Endothelial cell of umbilical vein (primary cell): Measurements from ENCODE around the gene DDX47. TPM values are rescaled to one million over a fixed set of nuclear protein-coding genes. Genes with fewer than 3 reads are reported as not detected.

Experiments
- BruUV-seq: library from RNA; stranded (reverse); fragments of 400-500 nt; replicated peaks from 2 replicates; lab custom pipeline; 2021; lab: Mats Ljungman, UMichigan
- CTCF ChIA-PET: fragments of 300-600, 350-600 bp; sonication (Branson Sonifier 250); formaldehyde crosslinking; loops from one replicate; lab custom pipeline; 2021; ENCODE audit warnings: antibody characterized with exemption, inconsistent platforms; lab: Charles Lee
- POLR2A ChIA-PET: fragments of 300-600, 350-600 bp; sonication (Branson Sonifier 250); formaldehyde crosslinking; loops from one replicate; lab custom pipeline; 2021; ENCODE audit warnings: antibody characterized with exemption, inconsistent platforms; lab: Charles Lee
- DNase-seq: peaks from one replicate; pipeline ENCODE4 v3.0.0-alpha.2; 2011; ENCODE audit warnings: low read depth, low spot score
- FAIRE-seq: peaks from 2 replicates; lab custom pipeline; 2011; peaks lifted over from hg19 to GRCh38; lab: Jason Lieb, UNC
- H2AFZ ChIP-seq: 2 replicates; pipeline ENCODE4 v1.6.0; 2012; ENCODE audit warnings: low read depth, low read length, control low read depth, inconsistent platforms
- H3K27ac ChIP-seq: 2 replicates; pipeline ENCODE4 v1.5.1; 2011; ENCODE audit warnings: low read depth, mild to moderate bottlenecking, control low read depth, low read length, moderate library complexity; ENCODE audit not compliant: insufficient read depth
- H3K27me3 ChIP-seq, 2 experiments: 2 replicates each; pipeline versions ENCODE4 v1.6.0 to v1.6.1; 2011; ENCODE audit warnings: low read length in 2 of 2, mixed read lengths in 1 of 2; ENCODE audit not compliant: control insufficient read depth in 2 of 2, insufficient read depth in 2 of 2
- H3K36me3 ChIP-seq, 2 experiments: 2 replicates in 1 of 2; 3 replicates in 1 of 2; pipeline ENCODE4 v1.5.1; 2011; ENCODE audit warnings: low read length in 2 of 2, mild to moderate bottlenecking in 1 of 2, moderate library complexity in 1 of 2; ENCODE audit not compliant: control insufficient read depth in 2 of 2, insufficient read depth in 2 of 2; ENCODE audit errors: extremely low read depth in 1 of 2
- H3K4me1 ChIP-seq: 3 replicates; pipeline ENCODE4 v1.5.1; 2011; ENCODE audit warnings: mild to moderate bottlenecking, low read length; ENCODE audit not compliant: control insufficient read depth, insufficient read depth; ENCODE audit errors: extremely low read depth
- H3K4me2 ChIP-seq: 2 replicates; pipeline ENCODE4 v1.6.1; 2011; ENCODE audit warnings: low read length, control low read depth, mixed read lengths; ENCODE audit not compliant: insufficient read depth
- H3K4me3 ChIP-seq, 3 experiments: fragments of 200-600 bp in 1 of 3; sonication (generic), shearing (Covaris generic) in 1 of 3; replicated peaks in 1 of 3; 2 replicates each; pipeline ENCODE4 v1.5.1; 2011 to 2016; ENCODE audit warnings: control low read depth in 3 of 3, low read length in 3 of 3, mild to moderate bottlenecking in 2 of 3, inconsistent platforms in 1 of 3, low read depth in 1 of 3, moderate library complexity in 1 of 3; ENCODE audit not compliant: insufficient read depth in 1 of 3
- H3K79me2 ChIP-seq: 2 replicates; pipeline ENCODE4 v1.6.0; 2012; ENCODE audit warnings: low read length, inconsistent platforms; ENCODE audit not compliant: control insufficient read depth, insufficient read depth
- H3K9ac ChIP-seq: replicated peaks from 2 replicates; pipeline ENCODE3; 2011; ENCODE audit warnings: low read length, control low read depth; ENCODE audit not compliant: insufficient read depth; ENCODE audit errors: extremely low read depth
- H3K9me1 ChIP-seq: replicated peaks from 3 replicates; pipeline ENCODE4 v1.6.0; 2011; ENCODE audit warnings: mild to moderate bottlenecking, low read length; ENCODE audit not compliant: control insufficient read depth, insufficient read depth; ENCODE audit errors: extremely low read depth
- H3K9me3 ChIP-seq: replicated peaks from 2 replicates; pipeline ENCODE4 v1.5.1; 2012; ENCODE audit warnings: low read length, inconsistent platforms; ENCODE audit not compliant: control insufficient read depth, insufficient read depth
- H4K20me1 ChIP-seq: replicated peaks from 2 replicates; pipeline ENCODE3; 2011; ENCODE audit warnings: mild to moderate bottlenecking, low read length; ENCODE audit not compliant: control insufficient read depth, insufficient read depth; ENCODE audit errors: extremely low read depth
- EZH2 ChIP-seq: IDR thresholded peaks from 2 replicates; pipeline ENCODE4 v1.6.1; 2012; ENCODE audit warnings: borderline replicate concordance, low read depth, mild to moderate bottlenecking, moderate library complexity, low read length, inconsistent platforms; ENCODE audit not compliant: severe bottlenecking
- FOS ChIP-seq: IDR thresholded peaks from 2 replicates; pipeline ENCODE4 v1.6.1; 2011; ENCODE audit warnings: mild to moderate bottlenecking, low read length, moderate library complexity, borderline replicate concordance; ENCODE audit not compliant: insufficient read depth
- GATA2 ChIP-seq: IDR thresholded peaks from 2 replicates; pipeline ENCODE4 v1.7.0; 2011; ENCODE audit warnings: low read depth, mild to moderate bottlenecking, moderate library complexity, mixed read lengths, low read length; ENCODE audit not compliant: insufficient read length, insufficient read depth
- JUN ChIP-seq: IDR thresholded peaks from 2 replicates; pipeline ENCODE4 v1.6.1; 2011; ENCODE audit warnings: borderline replicate concordance, low read depth; ENCODE audit not compliant: insufficient read length, insufficient read depth
- POLR2A ChIP-seq: IDR thresholded peaks from 2 replicates; pipeline ENCODE4 v1.6.1; 2012; ENCODE audit warnings: low read depth, mild to moderate bottlenecking, control low read depth, low read length
- dilution Hi-C: fragments of 300-500 bp; cut with MboI; formaldehyde crosslinking; loops from one replicate; pipeline ENCODE4 v1.15.0; 2019; ENCODE audit warnings: low sequenced_read_pairs; ENCODE audit not compliant: extremely low pct_ligation_motif_present
- intact Hi-C: fragments of 100-400 bp; cut with micrococcal nuclease; formaldehyde crosslinking; loops from one replicate; pipeline ENCODE4 v1.10.0; 2022
- polyA plus RNA-seq, 4 experiments: library from polyadenylated mRNA; depleted of rRNA in 3 of 4; stranded (reverse) in 3 of 4; unstranded in 1 of 4; fragments of >200 nt; gene quantifications; 2 replicates each; pipeline versions ENCODE4 v1.2.1 to v1.2.3, GENCODE V29; 2011 to 2012; ENCODE audit warnings: missing spikeins in 1 of 4
- total RNA-seq: library from RNA; stranded (reverse); gene quantifications from 2 replicates; pipeline ENCODE4 v1.2.3, GENCODE V29; 2021
- TF ChIP-seq, protein P1 (sequence below), 2 donors: IDR thresholded peaks; 1 replicate in 1 of 2; 2 replicates in 1 of 2; pipeline ENCODE4 v1.5.1; 2011; ENCODE audit warnings: low read length in 2 of 2, mild to moderate bottlenecking in 2 of 2, moderate library complexity in 2 of 2, control low read depth in 1 of 2, inconsistent platforms in 1 of 2, low read depth in 1 of 2; ENCODE audit not compliant: insufficient read depth in 1 of 2; ENCODE audit errors: extremely low read depth in 1 of 2

Gene DDX47
- total and polyA plus RNA-seq, 2 donors (not counting 3 experiments of a cell fraction or from before 2014, with no cell fraction given), result 73.4 to 74.6 TPM

DNA sequence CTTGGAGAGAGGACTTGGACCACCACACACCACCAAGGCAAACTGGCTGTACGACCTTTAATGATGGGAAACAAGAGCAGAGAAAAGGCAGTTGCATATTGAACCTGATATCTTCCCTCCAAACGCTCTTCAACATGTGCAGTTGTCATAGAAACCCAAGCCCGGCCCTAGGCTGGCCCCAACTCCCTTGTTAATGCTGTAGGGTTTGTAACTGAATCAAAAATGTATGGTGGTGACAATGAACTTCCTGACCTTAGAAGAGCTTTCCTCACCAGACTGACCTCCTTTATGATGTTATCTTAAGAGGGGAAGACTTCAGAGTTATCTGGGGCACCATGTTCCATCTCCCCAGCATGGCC, 15.4 kb upstream of the DDX47 start:
- dilution Hi-C loops, result no loop called here
- H3K27me3 ChIP-seq, result no peaks in the 10 kb centered on the region
- BruUV-seq, result no TSS peak
- no peak overlapping the region for H3K4me2 ChIP-seq
- H4K20me1 ChIP-seq, result no peaks in the 10 kb centered on the region
- H3K4me3 ChIP-seq, result no peak overlapping the region
- H3K36me3 ChIP-seq, result no peaks in the 10 kb centered on the region
- no peak overlapping the region for H3K9ac ChIP-seq
- H2AFZ ChIP-seq, result no peak overlapping the region
- ChIA-PET CTCF (interaction anchor here (0.9 to 2.1 kb wide), 3 partner anchors 9 to 188 kb away, joined by 3 to 5 read pairs (median 3); no protein-coding TSS in a partner anchor), POLR2A (interaction anchor here (0.5 kb wide), 1 partner anchor 8 kb away, joined by 3 read pairs; no protein-coding TSS in a partner anchor)
- FAIRE-seq, result no peak
- H3K79me2 ChIP-seq, result no peaks in the 10 kb centered on the region
- H3K9me1 ChIP-seq, result no peaks in the 10 kb centered on the region
- H3K27ac ChIP-seq, result no peak overlapping the region
- no peaks in the 10 kb centered on the region for H3K9me3 ChIP-seq
- TF ChIP-seq EZH2 (no peak), POLR2A (no peak), GATA2 (no peak), JUN (no peak), FOS (no peak)
- TF ChIP-seq, protein P1, sequence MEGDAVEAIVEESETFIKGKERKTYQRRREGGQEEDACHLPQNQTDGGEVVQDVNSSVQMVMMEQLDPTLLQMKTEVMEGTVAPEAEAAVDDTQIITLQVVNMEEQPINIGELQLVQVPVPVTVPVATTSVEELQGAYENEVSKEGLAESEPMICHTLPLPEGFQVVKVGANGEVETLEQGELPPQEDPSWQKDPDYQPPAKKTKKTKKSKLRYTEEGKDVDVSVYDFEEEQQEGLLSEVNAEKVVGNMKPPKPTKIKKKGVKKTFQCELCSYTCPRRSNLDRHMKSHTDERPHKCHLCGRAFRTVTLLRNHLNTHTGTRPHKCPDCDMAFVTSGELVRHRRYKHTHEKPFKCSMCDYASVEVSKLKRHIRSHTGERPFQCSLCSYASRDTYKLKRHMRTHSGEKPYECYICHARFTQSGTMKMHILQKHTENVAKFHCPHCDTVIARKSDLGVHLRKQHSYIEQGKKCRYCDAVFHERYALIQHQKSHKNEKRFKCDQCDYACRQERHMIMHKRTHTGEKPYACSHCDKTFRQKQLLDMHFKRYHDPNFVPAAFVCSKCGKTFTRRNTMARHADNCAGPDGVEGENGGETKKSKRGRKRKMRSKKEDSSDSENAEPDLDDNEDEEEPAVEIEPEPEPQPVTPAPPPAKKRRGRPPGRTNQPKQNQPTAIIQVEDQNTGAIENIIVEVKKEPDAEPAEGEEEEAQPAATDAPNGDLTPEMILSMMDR (IDR thresholded peaks at IDR 0.05; ENCODE audit: extremely low read depth in 1 of 2, insufficient read depth in 1 of 2, low read depth in 1 of 2, low read length in 2 of 2), result no peak
- H3K4me1 ChIP-seq, result peaks cover under 1% of the 10 kb centered on the region
- DNase-seq, result no peak
- intact Hi-C loops, result no loop called here
